A549 (cell line): Measurements from ENCODE around the gene PGBD4. TPM values are rescaled to one million over a fixed set of nuclear protein-coding genes. Genes with fewer than 3 reads are reported as not detected.

Source experiments
- ATAC-seq, 2 experiments: fragments of 200-7000 bp in 1 of 2; fragments of >200 bp in 1 of 2; cut with Nextera tagmentation in 1 of 2; cut with Tn5 transposase in 1 of 2; 3 replicates each; pipeline versions ENCODE4 v1.8.0 to v1.9.1; 2018 to 2020; ENCODE audit warnings: mild to moderate bottlenecking in 1 of 2, moderate library complexity in 1 of 2
- CTCF ChIA-PET: fragments of 300-600 bp; sonication (Branson Sonifier 250); formaldehyde crosslinking; extraction: SDS; loops from one replicate; lab custom pipeline; 2021; ENCODE audit warnings: antibody characterized with exemption, inconsistent platforms; lab: Yijun Ruan, JAX
- POLR2A ChIA-PET: fragments of 350-600 bp; formaldehyde crosslinking; extraction: SDS; loops from one replicate; lab custom pipeline; 2021; ENCODE audit warnings: antibody characterized with exemption, inconsistent platforms; lab: Yijun Ruan, JAX
- DNase-seq, 2 experiments: peaks; one replicate each; pipeline versions ENCODE4 v3.0.0 to v3.0.0-alpha.2; 2011 to 2016; ENCODE audit warnings: low read depth in 1 of 2, low spot score in 1 of 2
- FAIRE-seq: peaks from 2 replicates; lab custom pipeline; 2011; peaks lifted over from hg19 to GRCh38; lab: Jason Lieb, UNC
- H3K27ac ChIP-seq, 2 experiments: fragments of >200 bp; sonication (Bioruptor Twin); formaldehyde crosslinking; 3 replicates each; pipeline ENCODE4 v1.5.1; 2016 to 2017
- H3K4me1 ChIP-seq: fragments of >200 bp; sonication (Bioruptor Twin); formaldehyde crosslinking; 3 replicates; pipeline ENCODE4 v1.6.1; 2016
- H3K4me2 ChIP-seq: fragments of >200 bp; sonication (Bioruptor Twin); formaldehyde crosslinking; 3 replicates; pipeline ENCODE4 v1.6.1; 2016
- H3K4me3 ChIP-seq: fragments of >200 bp; sonication (Bioruptor Twin); formaldehyde crosslinking; 3 replicates; pipeline ENCODE4 v1.5.1; 2016
- H3K9me3 ChIP-seq: fragments of >200 bp; sonication (Bioruptor Twin); formaldehyde crosslinking; 3 replicates; pipeline ENCODE4 v1.6.1; 2016
- BHLHE40 ChIP-seq: IDR thresholded peaks from 2 replicates; pipeline ENCODE4 v1.6.1; 2012; ENCODE audit warnings: low read depth, low read length, inconsistent platforms
- CBX2 ChIP-seq: fragments of 200-600 bp; sonication (generic); IDR thresholded peaks from 2 replicates; pipeline ENCODE4 v1.6.1; 2016; ENCODE audit warnings: low read depth, mild to moderate bottlenecking, borderline replicate concordance
- CHD2 ChIP-seq: fragments of 150-350 bp; IDR thresholded peaks from 2 replicates; pipeline ENCODE4 v1.6.1; 2014; ENCODE audit warnings: low read length; ENCODE audit not compliant: partially characterized antibody
- CHD4 ChIP-seq: fragments of 200-600 bp; sonication (generic); IDR thresholded peaks from 2 replicates; pipeline ENCODE4 v1.6.1; 2016; ENCODE audit warnings: antibody characterized with exemption, mild to moderate bottlenecking, borderline replicate concordance
- ESRRA ChIP-seq: fragments of 150-350 bp; IDR thresholded peaks from 2 replicates; pipeline ENCODE4 v1.6.1; 2014; ENCODE audit warnings: mild to moderate bottlenecking, low read length, borderline replicate concordance
- FOSB ChIP-seq: fragments of 250-450 bp; sonication (Bioruptor Pico); IDR thresholded peaks from 2 replicates; pipeline ENCODE4 v1.5.0; 2020; ENCODE audit warnings: mild to moderate bottlenecking, moderate library complexity
- FOSL2 ChIP-seq, 2 experiments: fragments of 450-650 bp in 1 of 2; fragments of >200 bp in 1 of 2; sonication (Bioruptor Twin) in 1 of 2; formaldehyde crosslinking; IDR thresholded peaks; 2 replicates each; pipeline versions ENCODE4 v1.5.0 to v1.6.1; 2016 to 2020; ENCODE audit warnings: mild to moderate bottlenecking in 1 of 2, moderate library complexity in 1 of 2
- HOXA7 ChIP-seq: fragments of 250-450 bp; sonication (Bioruptor Pico); IDR thresholded peaks from 2 replicates; pipeline ENCODE4 v1.5.0; 2020; ENCODE audit warnings: mild to moderate bottlenecking, moderate library complexity
- HOXB5 ChIP-seq: fragments of 250-450 bp; sonication (Bioruptor Pico); IDR thresholded peaks from 2 replicates; pipeline ENCODE4 v1.5.0; 2020; ENCODE audit warnings: mild to moderate bottlenecking, moderate library complexity
- JUNB ChIP-seq: fragments of >200 bp; sonication (Bioruptor Twin); formaldehyde crosslinking; IDR thresholded peaks from 2 replicates; pipeline ENCODE4 v1.6.1; 2016
- MAFK ChIP-seq: fragments of 450-650 bp; IDR thresholded peaks from 2 replicates; pipeline ENCODE4 v1.6.1; 2014; ENCODE audit not compliant: partially characterized antibody
- MAZ ChIP-seq: fragments of 150-350 bp; IDR thresholded peaks from 2 replicates; pipeline ENCODE4 v1.6.1; 2014; ENCODE audit warnings: antibody characterized with exemption, low read depth, low read length, borderline replicate concordance
- NPAS2 ChIP-seq: fragments of 250-450 bp; sonication (Bioruptor Pico); IDR thresholded peaks from 2 replicates; pipeline ENCODE4 v1.8.0; 2022; ENCODE audit warnings: mild to moderate bottlenecking, moderate library complexity, borderline replicate concordance
- POLR2A ChIP-seq: IDR thresholded peaks from 2 replicates; pipeline ENCODE4 v1.6.1; 2012; ENCODE audit warnings: mild to moderate bottlenecking, low read length
- REST ChIP-seq: fragments of 200-600 bp; sonication (generic); IDR thresholded peaks from 2 replicates; pipeline ENCODE4 v1.6.1; 2016; ENCODE audit warnings: antibody characterized with exemption, mild to moderate bottlenecking, moderate library complexity
- SMC3 ChIP-seq: fragments of >200 bp; sonication (Bioruptor Twin); formaldehyde crosslinking; IDR thresholded peaks from 3 replicates; pipeline ENCODE4 v1.6.1; 2018; ENCODE audit warnings: inconsistent platforms
- TFCP2L1 ChIP-seq: fragments of 250-450 bp; sonication (Bioruptor Pico); IDR thresholded peaks from 2 replicates; pipeline ENCODE4 v1.5.0; 2021; ENCODE audit warnings: mild to moderate bottlenecking
- USF2 ChIP-seq: fragments of 450-650 bp; IDR thresholded peaks from 2 replicates; pipeline ENCODE4 v1.6.1; 2014; ENCODE audit warnings: antibody characterized with exemption
- ZC3H11A ChIP-seq: fragments of 450-650 bp; IDR thresholded peaks from 2 replicates; pipeline ENCODE4 v1.6.1; 2014; ENCODE audit warnings: antibody characterized with exemption, mild to moderate bottlenecking
- ZSCAN20 ChIP-seq: fragments of 250-450 bp; sonication (Bioruptor Pico); IDR thresholded peaks from 2 replicates; pipeline ENCODE4 v1.8.0; 2022; ENCODE audit warnings: mild to moderate bottlenecking, moderate library complexity
- WGBS: methylation state at CpG from one replicate; pipeline ENCODE4 v1.1.6; 2017; ENCODE audit errors: missing lambda C conversion rate; 5-methylcytosine and 5-hydroxymethylcytosine counted together
- polyA plus RNA-seq, 4 experiments: library from polyadenylated mRNA; depleted of rRNA in 3 of 4; stranded (reverse); fragments of >200 nt; fragmentation: RNase III in 1 of 4; extraction: RNeasy Plus Mini Kit Qiagen cat#74134 plus additional on column Dnase treatment in 1 of 4; gene quantifications; 2 replicates in 3 of 4; 3 replicates in 1 of 4; pipeline ENCODE4 v1.2.3, GENCODE V29; 2011 to 2017
- TF ChIP-seq, protein P1 (sequence below): IDR thresholded peaks from 2 replicates; pipeline ENCODE4 v1.6.1; 2012; ENCODE audit warnings: low read depth, borderline replicate concordance
- TF ChIP-seq, protein P2 (sequence below): fragments of 250-450 bp; sonication (Bioruptor Pico); IDR thresholded peaks from 2 replicates; pipeline ENCODE4 v1.5.0; 2020; ENCODE audit warnings: low read depth, mild to moderate bottlenecking, moderate library complexity

Gene PGBD4
- polyA plus RNA-seq, 2 of the 4 experiments (the other 2 are of a cell fraction), result 4.0 to 4.7 TPM

DNA sequence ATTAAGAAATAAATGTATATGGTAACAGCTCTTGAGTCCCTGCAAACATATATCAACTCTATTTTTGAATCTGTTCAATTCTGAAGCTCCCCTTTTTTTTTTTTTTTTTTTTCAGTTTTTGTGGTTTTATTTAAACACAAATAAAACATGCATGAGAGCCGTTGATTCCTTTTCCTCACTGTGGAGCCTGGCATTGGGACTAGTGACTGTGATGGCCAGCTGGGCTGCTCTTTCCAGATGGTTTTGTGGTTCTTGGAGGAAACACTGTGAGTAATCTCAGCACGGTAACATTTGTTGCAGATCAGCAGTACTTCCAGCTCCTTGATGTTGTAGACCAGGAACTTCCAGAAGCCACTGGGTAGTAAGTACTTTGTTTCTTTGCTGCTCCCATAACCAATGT lies 16.1 kb upstream of the PGBD4 start:
- ChIA-PET POLR2A (no interaction called here), CTCF (interaction anchor here (0.8 to 1.5 kb wide), 3 partner anchors 23 to 27 kb away, joined by 4 to 5 read pairs (median 5); no protein-coding TSS in a partner anchor)
- FAIRE-seq, result no peak
- H3K4me1 ChIP-seq, result no peaks in the 10 kb centered on the region
- 81% methylated on average over 2 of the region's 2 CpGs for WGBS
- H3K4me2 ChIP-seq, result no peak overlapping the region
- H3K4me3 ChIP-seq, result no peak overlapping the region
- DNase-seq, result no peak
- ATAC-seq, result no peak
- no peak overlapping the region for H3K27ac ChIP-seq
- TF ChIP-seq ZC3H11A (no peak), USF2 (no peak), FOSL2 (IDR thresholded peaks at IDR 0.05) (no peak), FOSL2 (CRISPR knock-in tag; IDR thresholded peaks at IDR 0.05) (no peak), ZSCAN20 (CRISPR knock-in tag) (no peak), REST (no peak), CHD2 (no peak), MAZ (no peak), FOSB (CRISPR knock-in tag) (no peak), POLR2A (no peak), BHLHE40 (no peak), SMC3 (no peak), NPAS2 (CRISPR knock-in tag) (no peak), HOXB5 (CRISPR knock-in tag) (no peak), CBX2 (no peak), HOXA7 (CRISPR knock-in tag) (no peak)
- TF ChIP-seq, protein P1, sequence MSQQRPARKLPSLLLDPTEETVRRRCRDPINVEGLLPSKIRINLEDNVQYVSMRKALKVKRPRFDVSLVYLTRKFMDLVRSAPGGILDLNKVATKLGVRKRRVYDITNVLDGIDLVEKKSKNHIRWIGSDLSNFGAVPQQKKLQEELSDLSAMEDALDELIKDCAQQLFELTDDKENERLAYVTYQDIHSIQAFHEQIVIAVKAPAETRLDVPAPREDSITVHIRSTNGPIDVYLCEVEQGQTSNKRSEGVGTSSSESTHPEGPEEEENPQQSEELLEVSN, result no peak
- TF ChIP-seq, protein P2, sequence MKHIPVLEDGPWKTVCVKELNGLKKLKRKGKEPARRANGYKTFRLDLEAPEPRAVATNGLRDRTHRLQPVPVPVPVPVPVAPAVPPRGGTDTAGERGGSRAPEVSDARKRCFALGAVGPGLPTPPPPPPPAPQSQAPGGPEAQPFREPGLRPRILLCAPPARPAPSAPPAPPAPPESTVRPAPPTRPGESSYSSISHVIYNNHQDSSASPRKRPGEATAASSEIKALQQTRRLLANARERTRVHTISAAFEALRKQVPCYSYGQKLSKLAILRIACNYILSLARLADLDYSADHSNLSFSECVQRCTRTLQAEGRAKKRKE (CRISPR knock-in tag), result no peak
- TF ChIP-seq, all 56 proteins: peak for 0
- H3K9me3 ChIP-seq, result no peaks in the 10 kb centered on the region

GRCh38 chr15:34099914-34100313 lies 2.0 kb upstream of the PGBD4 start:
- Histone ChIP-seq H3K4me2 (peak overlapping the region; percentile 89), H3K4me3 (no peak overlapping the region), H3K27ac (no peak overlapping the region), H3K4me1 (peaks cover 22% of the 10 kb centered on the region), H3K9me3 (no peaks in the 10 kb centered on the region)
- ChIA-PET POLR2A (interaction anchor here (1.3 kb wide), 1 partner anchor 10 kb away, joined by 3 read pairs; no protein-coding TSS in a partner anchor), CTCF (interaction anchor here (1.0 to 4.7 kb wide), 5 partner anchors 10 to 267 kb away, joined by 3 to 23 read pairs (median 3); partner anchors contain the start of genes KATNBL1, LPCAT4, NOP10 and NUTM1)
- WGBS, result 93% methylated on average over 5 of the region's 5 CpGs
- FAIRE-seq (no peak), ATAC-seq (no peak), DNase-seq (no peak)
- no peak for TF ChIP-seq TFCP2L1 (CRISPR knock-in tag)
- no peak for TF ChIP-seq MAFK
- TF ChIP-seq HOXB5 (CRISPR knock-in tag), result no peak
- no peak for TF ChIP-seq JUNB
- no peak for TF ChIP-seq ESRRA
- TF ChIP-seq CHD4, result no peak
